Right lobe of liver (tissue), 6 donors: ENCODE measurements around the gene PNLDC1. TPM values are rescaled to one million over a fixed set of nuclear protein-coding genes. Genes with fewer than 3 reads are reported as not detected.

Source experiments
- ATAC-seq, 4 donors: fragments of 200-7000 bp; cut with Tn5 transposase; one replicate each; pipeline ENCODE4 v1.9.1; 2020; ENCODE audit warnings: mild to moderate bottlenecking in 4 of 4, moderate library complexity in 4 of 4
- DNase-seq, 3 donors: peaks; one replicate each; pipeline ENCODE4 v3.0.0-alpha.2; 2020
- H3K27ac ChIP-seq, 3 donors: fragments of 200-600 bp; one replicate each; pipeline ENCODE4 v1.8.0; 2022
- H3K27me3 ChIP-seq, 2 donors: fragments of 200-600 bp; one replicate each; pipeline ENCODE4 v1.8.0; 2022
- H3K36me3 ChIP-seq, 4 donors: fragments of 200-600 bp; sonication (generic) in 1 of 4; one replicate each; pipeline versions ENCODE4 v1.5.1 to v1.8.0; 2017 to 2022; ENCODE audit warnings: control low read depth in 1 of 4
- H3K4me1 ChIP-seq, 4 donors: fragments of 200-600 bp; sonication (generic) in 1 of 4; one replicate each; pipeline versions ENCODE4 v1.5.1 to v1.8.0; 2017 to 2022; ENCODE audit warnings: control low read depth in 1 of 4
- H3K4me3 ChIP-seq, 3 donors: fragments of 200-600 bp; one replicate each; pipeline ENCODE4 v1.8.0; 2022
- H3K9me3 ChIP-seq, 4 donors: fragments of 200-600 bp; sonication (generic) in 1 of 4; one replicate each; pipeline versions ENCODE4 v1.5.1 to v1.8.0; 2017 to 2022; ENCODE audit warnings: control low read depth in 1 of 4
- CTCF ChIP-seq, 4 donors: fragments of 200-600 bp in 3 of 4; fragments of 450-650 bp in 1 of 4; IDR thresholded peaks; one replicate each; pipeline versions ENCODE4 v1.5.1 to v1.8.0; 2016 to 2022; ENCODE audit warnings: antibody characterized with exemption in 4 of 4, mild to moderate bottlenecking in 2 of 4
- POLR2A ChIP-seq: fragments of 450-650 bp; IDR thresholded peaks from one replicate; pipeline ENCODE4 v1.6.1; 2017; ENCODE audit warnings: antibody characterized with exemption, mild to moderate bottlenecking
- WGBS: methylation state at CpG from one replicate; pipeline ENCODE4 v1.1.6; 2018; ENCODE audit warnings: low coverage, low lambda C conversion rate; ENCODE audit not compliant: insufficient coverage; ENCODE audit errors: missing lambda C conversion rate; 5-methylcytosine and 5-hydroxymethylcytosine counted together
- intact Hi-C, 2 donors: fragments of 100-400 bp; cut with DNase I; formaldehyde crosslinking; loops; one replicate each; pipeline versions ENCODE4 v1.11.2 to v1.14.1; 2022
- total RNA-seq, 6 experiments: library from RNA; depleted of rRNA in 2 of 6; stranded (reverse); fragments of >200 nt in 2 of 6; fragmentation: NEBNext Ultra II Directional in 3 of 6; extraction: Animal tissue kit (Norgen Biotek cat#: 25700) in 3 of 6; gene quantifications; one replicate each; pipeline versions ENCODE4 v1.1.0 to v1.2.4, GENCODE V29; 2016 to 2023
- donor health status: DM: no; HTN: yes; CAD: no.
- donor health status: DM: no; HTN: no; CAD: no.
- donor health status: DM: no; HTN: no; CAD: no.
- donor health status: DM: no; HTN: yes; CAD: no.
- donor health status: DM: no; HTN: yes; CAD: no.

The PNLDC1 gene
- total RNA-seq, 6 experiments from 2014 or later: 0.15 TPM; not detected in 5

GRCh38 chr6:159853754-159854153, 53.7 kb downstream of the PNLDC1 start:
- H3K36me3 ChIP-seq: no peaks in the 10 kb centered on the region
- no peaks in the 10 kb centered on the region for H3K4me1 ChIP-seq
- TF ChIP-seq POLR2A (no peak), CTCF (IDR thresholded peaks at IDR 0.05) (no peak)
- ATAC-seq (no peak), DNase-seq (no peak)
- intact Hi-C loops: no loop called here
- no peaks in the 10 kb centered on the region for H3K9me3 ChIP-seq
- H3K27ac ChIP-seq: no peak overlapping the region
- no peak overlapping the region for H3K4me3 ChIP-seq
- H3K27me3 ChIP-seq: no peaks in the 10 kb centered on the region

- no peaks in the 10 kb centered on the region for H3K4me1 ChIP-seq
- H3K4me3 ChIP-seq: no peak overlapping the region
- no peak for ATAC-seq
- no peaks in the 10 kb centered on the region for H3K9me3 ChIP-seq
- TF ChIP-seq CTCF (IDR thresholded peaks at IDR 0.05): no peak
- no peak for TF ChIP-seq POLR2A
- WGBS: 67% methylated on average over 3 of the region's 3 CpGs
- no peaks in the 10 kb centered on the region for H3K36me3 ChIP-seq
- intact Hi-C loops: no loop called here
- DNase-seq: no peak
- H3K27ac ChIP-seq: no peak overlapping the region
- H3K27me3 ChIP-seq: no peaks in the 10 kb centered on the region
Measured at GRCh38 chr6:159854959-159855358, 54.9 kb downstream of the PNLDC1 start.

GRCh38 chr6:159858259-159858658, 58.2 kb downstream of the PNLDC1 start:
- no peaks in the 10 kb centered on the region for H3K27me3 ChIP-seq
- no peak overlapping the region for H3K27ac ChIP-seq
- no peak overlapping the region for H3K4me3 ChIP-seq
- no peaks in the 10 kb centered on the region for H3K9me3 ChIP-seq
- no peaks in the 10 kb centered on the region for H3K36me3 ChIP-seq
- DNase-seq (no peak), ATAC-seq (no peak)
- no peaks in the 10 kb centered on the region for H3K4me1 ChIP-seq
- no peak for TF ChIP-seq POLR2A
- no peak for TF ChIP-seq CTCF (IDR thresholded peaks at IDR 0.05)
- WGBS: 100% methylated on average over 1 of the region's 1 CpG
- intact Hi-C loops: no loop called here

- H3K36me3 ChIP-seq: no peaks in the 10 kb centered on the region
- H3K4me1 ChIP-seq: no peaks in the 10 kb centered on the region
- intact Hi-C loops: loop anchor here in 1 of 2 donors (10.0 kb wide), 1 partner anchor 74 kb away; no protein-coding TSS in a partner anchor
- no peak overlapping the region for H3K4me3 ChIP-seq
- no peaks in the 10 kb centered on the region for H3K9me3 ChIP-seq
- ATAC-seq: no peak
- no peaks in the 10 kb centered on the region for H3K27me3 ChIP-seq
- 89% methylated on average over 1 of the region's 1 CpG for WGBS
- no peak for DNase-seq
- TF ChIP-seq CTCF (IDR thresholded peaks at IDR 0.05): no peak
- TF ChIP-seq POLR2A: no peak
- no peak overlapping the region for H3K27ac ChIP-seq
Measured at GRCh38 chr6:159860482-159860881, 60.4 kb downstream of the PNLDC1 start.

GRCh38 chr6:159862103-159862502, 62.0 kb downstream of the PNLDC1 start:
- H3K4me1 ChIP-seq: no peaks in the 10 kb centered on the region
- H3K4me3 ChIP-seq: no peak overlapping the region
- WGBS: 63% methylated on average over 5 of the region's 5 CpGs
- ATAC-seq: no peak
- no peaks in the 10 kb centered on the region for H3K27me3 ChIP-seq
- no peak for TF ChIP-seq CTCF (IDR thresholded peaks at IDR 0.05)
- TF ChIP-seq POLR2A: no peak
- no peaks in the 10 kb centered on the region for H3K36me3 ChIP-seq
- no peaks in the 10 kb centered on the region for H3K9me3 ChIP-seq
- intact Hi-C loops: loop anchor here in 1 of 2 donors (10.0 kb wide), 1 partner anchor 73 kb away; no protein-coding TSS in a partner anchor
- no peak overlapping the region for H3K27ac ChIP-seq
- no peak for DNase-seq
